WTC11 (cell line): ENCODE data around the gene PWP2. TPM values are rescaled to one million over a fixed set of nuclear protein-coding genes. Genes with fewer than 3 reads are reported as not detected.
"Not testable (repeated sequence)": the region's sequence is repeated elsewhere in the genome, so short reads cannot be mapped to it uniquely, and the experiment has no call there.

Experiments used
- ATAC-seq: fragments of 200-7000 bp; cut with Tn5 transposase; 2 replicates; pipeline ENCODE4 v1.10.0; 2021; ENCODE audit warnings: mild to moderate bottlenecking, moderate library complexity
- CTCF ChIA-PET: fragments of 300-600 bp; sonication (Branson Sonifier 250); formaldehyde crosslinking; loops from one replicate; lab custom pipeline; 2021; ENCODE audit warnings: antibody characterized with exemption; lab: Charles Lee
- POLR2A ChIA-PET: fragments of 350-600 bp; sonication (Branson Sonifier 250); formaldehyde crosslinking; loops from one replicate; lab custom pipeline; 2021; ENCODE audit warnings: antibody characterized with exemption; lab: Charles Lee
- DNase-seq: peaks from one replicate; pipeline ENCODE4 v3.0.0; 2021; ENCODE audit warnings: low spot score
- H3K27ac Mint-ChIP-seq: 2 replicates; pipeline ENCODE4 v1.8.0; 2021; ENCODE audit warnings: mixed read lengths
- H3K27me3 Mint-ChIP-seq: 2 replicates; pipeline ENCODE4 v1.8.0; 2021; ENCODE audit warnings: low read depth, mild to moderate bottlenecking, moderate library complexity, mixed read lengths
- H3K36me3 Mint-ChIP-seq: 2 replicates; pipeline ENCODE4 v1.8.0; 2021; ENCODE audit warnings: mixed read lengths
- H3K4me1 Mint-ChIP-seq: 2 replicates; pipeline ENCODE4 v1.8.0; 2022; ENCODE audit warnings: mixed read lengths
- H3K4me3 Mint-ChIP-seq: 2 replicates; pipeline ENCODE4 v1.8.0; 2021; ENCODE audit warnings: mild to moderate bottlenecking, moderate library complexity, mixed read lengths
- H3K9me3 Mint-ChIP-seq: 2 replicates; pipeline ENCODE4 v1.8.0; 2021; ENCODE audit warnings: mixed read lengths
- total RNA-seq: library from RNA; stranded (reverse); gene quantifications from 3 replicates; pipeline ENCODE4 v1.2.3, GENCODE V29; 2021

The PWP2 gene
- total RNA-seq, 1 experiment from 2014 or later, result 41.6 TPM

DNA sequence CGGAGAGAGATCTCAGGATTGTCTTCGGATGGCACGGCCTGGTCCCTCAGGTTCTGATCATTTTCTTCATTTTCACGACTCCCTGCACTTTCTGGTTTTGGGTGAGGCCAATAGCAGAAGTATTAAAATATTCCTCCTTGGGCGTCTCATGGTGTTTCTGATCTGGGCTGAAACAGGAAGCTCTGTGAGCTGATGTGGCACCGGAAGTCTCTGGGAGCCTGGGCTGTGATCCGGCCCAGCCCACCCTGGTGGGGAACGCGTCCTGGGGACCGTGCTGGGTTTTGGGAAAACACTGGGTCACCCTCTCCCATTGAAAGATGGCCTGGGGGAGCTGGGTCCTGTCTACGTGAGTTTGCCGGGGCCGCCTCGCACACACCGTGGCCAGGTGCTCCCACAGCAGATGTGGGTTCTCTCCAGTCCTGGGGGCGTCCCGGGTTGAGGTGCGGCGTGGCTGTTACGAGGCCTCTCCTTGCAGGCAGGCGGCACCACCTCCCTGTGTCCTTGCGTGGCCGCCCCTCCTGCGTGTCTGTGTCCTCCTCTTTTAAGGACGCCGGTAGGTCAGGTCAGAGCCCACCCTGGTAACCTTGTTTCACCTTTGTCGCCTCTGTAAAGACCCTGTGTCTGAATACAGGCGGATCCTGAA lies 50.4 kb downstream of the PWP2 start:
- H3K36me3 Mint-ChIP-seq, H3K27ac Mint-ChIP-seq, H3K27me3 Mint-ChIP-seq, CTCF ChIA-PET, H3K4me3 Mint-ChIP-seq, POLR2A ChIA-PET, DNase-seq, H3K9me3 Mint-ChIP-seq, H3K4me1 Mint-ChIP-seq, ATAC-seq: not testable (repeated sequence)

DNA sequence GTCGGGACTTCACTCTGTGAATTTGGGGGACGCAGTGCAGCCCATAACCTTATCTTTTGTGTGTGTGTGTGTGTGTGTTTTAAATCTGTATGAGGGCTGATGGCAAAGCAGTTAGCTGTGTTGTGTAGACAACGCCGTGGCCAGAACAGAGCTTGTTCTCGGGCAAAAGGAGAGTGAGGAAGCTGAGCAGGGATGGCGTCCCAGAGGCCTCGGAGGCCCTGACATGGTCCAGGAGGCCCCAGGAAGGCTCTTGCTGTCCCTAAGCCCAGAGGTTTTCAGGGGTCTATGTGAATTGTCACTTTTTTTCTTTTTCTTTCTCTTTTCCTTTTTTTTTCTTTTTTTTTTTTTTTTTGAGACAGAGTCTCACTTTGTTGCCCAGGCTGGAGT lies 50.9 kb downstream of the PWP2 start:
- POLR2A ChIA-PET, H3K4me1 Mint-ChIP-seq, H3K27me3 Mint-ChIP-seq, H3K36me3 Mint-ChIP-seq, ATAC-seq, H3K4me3 Mint-ChIP-seq, H3K27ac Mint-ChIP-seq, H3K9me3 Mint-ChIP-seq, DNase-seq, CTCF ChIA-PET: not testable (repeated sequence)

DNA sequence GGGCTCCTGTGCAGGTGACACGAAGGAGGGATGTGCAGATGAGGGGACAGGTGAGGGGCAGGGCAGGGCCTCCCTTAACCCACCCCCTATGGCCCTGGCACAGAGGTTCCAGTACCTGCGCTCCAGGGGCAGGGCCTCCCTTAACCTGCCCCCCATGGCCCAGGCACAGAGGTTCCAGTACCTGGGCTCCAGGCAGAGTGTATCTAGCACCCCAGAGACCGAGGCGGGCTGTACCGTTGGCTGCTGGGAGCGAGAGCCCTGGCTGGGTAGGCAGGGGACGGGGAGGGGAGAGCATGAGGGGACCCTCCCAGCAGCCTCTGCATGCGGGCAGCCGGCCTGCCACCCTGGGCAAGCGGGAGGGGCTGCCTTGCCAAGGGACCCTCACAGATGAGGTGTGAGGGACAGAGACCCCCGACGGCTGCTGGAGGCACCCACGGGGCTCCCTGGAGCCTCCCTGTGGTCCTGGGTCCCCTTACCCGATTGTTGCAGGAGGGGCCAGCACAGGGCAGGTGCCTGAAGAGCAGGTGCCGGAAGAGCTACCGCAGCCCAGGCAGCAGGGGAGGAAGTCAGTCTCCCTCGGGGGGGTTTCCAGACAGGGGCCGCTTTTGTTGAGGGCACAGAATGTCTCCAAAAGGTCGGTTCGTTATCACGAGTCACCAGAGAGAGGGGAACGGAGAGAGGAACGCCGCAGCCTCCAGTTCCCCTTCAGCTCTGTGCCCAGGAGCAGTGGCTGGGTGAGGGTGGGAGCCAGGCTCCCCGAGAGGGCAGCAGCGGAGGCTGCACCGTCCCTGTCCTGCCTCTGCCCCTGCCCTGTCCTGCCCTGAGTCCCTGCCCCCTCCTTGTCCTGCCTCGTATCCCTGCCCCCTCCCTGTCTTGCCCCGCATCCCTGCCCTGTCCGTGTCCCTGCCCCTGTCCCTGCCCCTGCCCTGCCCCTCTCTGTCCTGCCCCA lies 52.4 kb downstream of the PWP2 start:
- DNase-seq, H3K9me3 Mint-ChIP-seq, ATAC-seq, H3K36me3 Mint-ChIP-seq, CTCF ChIA-PET, H3K4me1 Mint-ChIP-seq, H3K4me3 Mint-ChIP-seq, H3K27ac Mint-ChIP-seq, POLR2A ChIA-PET, H3K27me3 Mint-ChIP-seq: not testable (repeated sequence)

DNA sequence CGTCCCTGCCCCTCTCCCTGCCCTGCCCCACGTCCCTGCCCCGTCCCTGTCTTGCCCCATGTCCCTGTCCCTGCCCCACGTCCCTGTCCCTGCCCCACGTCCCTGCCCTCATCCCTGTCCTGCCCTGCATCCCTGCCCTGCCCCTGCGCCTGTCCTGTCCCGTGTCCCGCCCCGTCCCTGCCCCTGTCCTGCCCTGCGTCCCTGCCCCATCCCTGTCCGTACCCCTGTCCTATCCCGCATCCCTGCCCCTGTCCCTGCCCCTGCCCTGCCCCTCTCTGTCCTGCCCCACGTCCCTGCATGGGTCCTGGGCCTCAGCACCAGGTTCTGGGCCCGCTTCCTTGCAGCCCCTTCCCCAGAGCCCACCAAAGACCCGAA lies 53.1 kb downstream of the PWP2 start:
- POLR2A ChIA-PET, H3K27ac Mint-ChIP-seq, H3K4me1 Mint-ChIP-seq, ATAC-seq, H3K36me3 Mint-ChIP-seq, H3K9me3 Mint-ChIP-seq, DNase-seq, H3K4me3 Mint-ChIP-seq, CTCF ChIA-PET, H3K27me3 Mint-ChIP-seq: not testable (repeated sequence)

DNA sequence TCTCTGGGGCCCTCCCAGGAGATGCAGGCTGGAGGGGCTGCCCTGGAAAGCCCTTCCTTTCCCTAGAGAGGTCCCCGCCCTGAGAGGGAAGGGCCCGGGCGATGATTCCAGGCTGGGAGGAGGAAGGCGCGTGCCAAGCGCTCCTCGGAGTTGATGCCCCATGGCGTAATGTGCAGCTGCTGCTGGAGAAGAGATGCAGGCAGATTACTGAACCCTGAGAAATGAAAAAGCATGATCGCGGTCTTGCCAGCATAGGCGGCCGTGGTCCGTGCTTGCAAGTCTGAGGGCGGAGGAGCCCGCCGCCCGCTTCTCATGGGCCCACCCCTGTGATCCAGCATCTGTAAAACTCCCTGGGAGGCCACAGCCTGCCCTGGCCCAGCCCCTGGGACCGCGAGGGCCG lies 53.6 kb downstream of the PWP2 start:
- CTCF ChIA-PET, H3K36me3 Mint-ChIP-seq, POLR2A ChIA-PET, H3K4me1 Mint-ChIP-seq, H3K27ac Mint-ChIP-seq, H3K4me3 Mint-ChIP-seq, H3K9me3 Mint-ChIP-seq, DNase-seq, H3K27me3 Mint-ChIP-seq, ATAC-seq: not testable (repeated sequence)

DNA sequence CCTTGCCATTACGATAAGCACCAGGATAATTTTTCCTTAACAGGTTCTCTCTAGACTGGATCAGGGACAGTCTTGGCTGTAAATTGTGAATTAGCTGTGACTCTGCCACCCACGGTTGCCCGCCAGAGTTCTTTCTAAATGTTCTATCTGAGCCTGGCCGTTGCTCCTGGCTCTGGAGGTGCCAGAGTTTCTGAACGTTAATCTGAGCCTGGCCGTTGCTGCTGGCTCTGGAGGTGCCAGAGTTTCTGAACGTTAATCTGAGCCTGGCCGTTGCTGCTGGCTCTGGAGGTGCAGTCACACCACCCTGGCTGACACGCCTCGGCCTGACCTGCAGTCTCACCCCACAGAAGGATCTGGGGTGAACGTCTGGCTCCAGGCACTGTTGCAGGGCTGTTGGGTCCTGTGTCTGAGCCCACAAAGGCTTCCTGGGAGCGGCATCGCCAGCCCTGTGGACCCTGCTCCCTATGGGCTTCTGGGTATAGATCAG lies 56.0 kb downstream of the PWP2 start:
- CTCF ChIA-PET, H3K27ac Mint-ChIP-seq, POLR2A ChIA-PET, ATAC-seq, H3K4me3 Mint-ChIP-seq, H3K4me1 Mint-ChIP-seq, H3K36me3 Mint-ChIP-seq, DNase-seq, H3K9me3 Mint-ChIP-seq, H3K27me3 Mint-ChIP-seq: not testable (repeated sequence)

DNA sequence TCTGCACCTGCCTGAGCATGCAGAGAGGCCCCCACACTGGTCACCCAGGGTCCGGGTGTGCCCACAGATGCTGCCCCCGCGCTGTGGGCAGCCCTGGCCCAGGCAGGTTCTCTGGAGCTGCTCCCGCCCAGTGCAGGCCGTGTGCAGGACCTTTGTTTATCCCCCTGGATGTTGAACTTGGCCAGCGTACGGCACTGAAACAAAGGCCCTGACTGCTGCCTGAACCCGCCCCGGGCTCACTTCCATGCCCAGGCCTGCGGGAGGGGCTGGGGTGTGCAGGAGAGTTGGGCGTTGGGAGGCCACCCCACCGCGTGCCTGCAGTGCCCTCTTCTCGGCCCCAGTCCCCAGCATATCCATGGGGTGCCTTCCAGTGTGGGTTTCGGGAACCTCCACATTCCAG lies 58.7 kb downstream of the PWP2 start:
- DNase-seq, H3K4me3 Mint-ChIP-seq, ATAC-seq, CTCF ChIA-PET, POLR2A ChIA-PET, H3K9me3 Mint-ChIP-seq, H3K27ac Mint-ChIP-seq, H3K36me3 Mint-ChIP-seq, H3K4me1 Mint-ChIP-seq, H3K27me3 Mint-ChIP-seq: not testable (repeated sequence)

DNA sequence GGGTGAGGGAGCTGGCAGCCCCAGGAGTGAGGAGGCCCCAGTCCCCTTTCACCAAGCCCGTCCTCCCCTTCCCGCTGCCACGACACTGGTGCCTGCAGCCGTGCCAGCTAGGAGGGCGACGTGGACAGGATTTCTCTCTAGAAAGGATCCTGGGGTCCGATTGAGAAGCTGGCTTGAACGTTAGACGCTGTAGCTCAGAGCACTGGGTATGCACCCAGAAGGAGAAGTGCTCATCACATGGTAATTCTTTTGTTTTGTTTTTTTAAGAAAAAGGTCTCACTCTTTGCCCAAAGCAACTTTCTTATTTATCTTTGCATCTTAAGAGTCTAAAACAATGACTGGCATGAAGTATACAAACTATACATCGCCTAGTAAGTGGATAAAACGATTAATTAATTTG lies 60.3 kb downstream of the PWP2 start:
- H3K4me1 Mint-ChIP-seq, H3K27me3 Mint-ChIP-seq, H3K4me3 Mint-ChIP-seq, DNase-seq, H3K9me3 Mint-ChIP-seq, H3K36me3 Mint-ChIP-seq, CTCF ChIA-PET, ATAC-seq, H3K27ac Mint-ChIP-seq, POLR2A ChIA-PET: not testable (repeated sequence)

DNA sequence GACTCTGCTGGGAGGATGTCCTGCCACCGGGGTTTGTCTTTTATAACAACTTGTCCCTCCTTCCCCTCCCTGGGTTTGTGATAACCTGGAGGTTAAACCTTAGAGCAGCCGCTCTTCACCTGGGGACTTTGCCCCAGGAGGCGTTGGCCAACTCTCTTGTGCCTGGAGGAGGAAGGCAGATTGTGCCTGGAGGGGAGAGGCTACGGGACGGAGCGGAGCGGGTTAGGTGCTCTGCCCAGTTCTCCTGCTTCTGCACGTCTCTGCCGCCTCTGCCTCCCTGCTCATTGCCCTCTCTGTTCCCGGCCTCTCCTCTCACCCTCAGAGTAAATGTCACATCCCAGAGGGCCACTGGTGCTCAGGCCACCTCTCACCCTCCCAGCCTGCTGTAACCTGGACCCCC lies 63.1 kb downstream of the PWP2 start:
- H3K4me1 Mint-ChIP-seq, ATAC-seq, POLR2A ChIA-PET, DNase-seq, H3K27me3 Mint-ChIP-seq, H3K27ac Mint-ChIP-seq, CTCF ChIA-PET, H3K4me3 Mint-ChIP-seq, H3K36me3 Mint-ChIP-seq, H3K9me3 Mint-ChIP-seq: not testable (repeated sequence)

DNA sequence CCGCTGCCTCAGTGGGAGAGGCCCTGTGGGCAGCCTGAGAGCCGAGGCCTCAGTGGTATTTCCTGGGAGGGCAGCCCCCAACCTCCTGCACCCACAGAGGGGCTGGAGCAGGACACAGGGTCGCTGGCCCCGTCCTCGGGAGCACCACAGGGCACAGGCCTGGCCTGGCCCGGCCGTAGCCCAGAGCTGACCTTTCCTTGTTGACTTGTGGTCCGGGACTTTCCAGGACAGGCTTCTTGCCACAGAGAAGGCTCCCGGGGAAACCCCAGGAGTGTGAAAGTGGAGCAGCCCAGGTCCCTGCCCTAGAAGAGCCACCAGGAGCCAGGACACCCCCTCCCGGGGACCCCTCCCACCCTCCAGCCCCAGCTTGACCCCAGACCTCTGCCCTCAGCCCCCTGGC lies 63.7 kb downstream of the PWP2 start:
- H3K4me1 Mint-ChIP-seq, H3K9me3 Mint-ChIP-seq, POLR2A ChIA-PET, CTCF ChIA-PET, ATAC-seq, H3K36me3 Mint-ChIP-seq, H3K27me3 Mint-ChIP-seq, DNase-seq, H3K4me3 Mint-ChIP-seq, H3K27ac Mint-ChIP-seq: not testable (repeated sequence)

DNA sequence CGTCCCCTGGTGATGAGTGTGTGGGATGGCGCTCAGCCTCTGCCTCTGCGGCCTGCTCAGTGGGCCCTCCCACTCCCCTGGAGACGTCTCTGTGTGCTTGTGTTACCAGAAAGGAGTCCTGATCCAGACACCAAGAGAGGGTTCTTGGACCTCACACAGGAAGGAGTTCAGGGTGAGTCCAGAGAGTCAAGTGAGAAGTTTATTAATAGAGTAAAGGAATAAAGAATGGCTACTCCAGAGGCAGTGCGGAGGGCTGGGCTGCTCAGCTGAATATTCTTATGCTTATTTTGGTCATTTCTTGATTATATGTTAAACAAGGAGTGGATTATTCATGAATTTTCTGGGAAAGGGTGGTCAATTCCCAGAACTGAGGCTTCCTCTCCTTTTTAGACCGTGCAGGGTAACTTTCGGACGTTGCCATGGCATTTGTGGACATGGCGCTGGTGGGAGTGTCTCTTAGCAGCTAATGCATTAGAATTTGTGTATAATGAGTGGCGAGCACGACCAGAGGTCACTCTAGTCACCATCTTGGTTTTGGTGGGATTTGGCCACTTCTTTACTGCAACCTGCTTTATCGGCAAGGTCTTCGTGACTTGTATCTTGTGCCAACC lies 64.9 kb downstream of the PWP2 start:
- not testable (repeated sequence) for ATAC-seq

DNA sequence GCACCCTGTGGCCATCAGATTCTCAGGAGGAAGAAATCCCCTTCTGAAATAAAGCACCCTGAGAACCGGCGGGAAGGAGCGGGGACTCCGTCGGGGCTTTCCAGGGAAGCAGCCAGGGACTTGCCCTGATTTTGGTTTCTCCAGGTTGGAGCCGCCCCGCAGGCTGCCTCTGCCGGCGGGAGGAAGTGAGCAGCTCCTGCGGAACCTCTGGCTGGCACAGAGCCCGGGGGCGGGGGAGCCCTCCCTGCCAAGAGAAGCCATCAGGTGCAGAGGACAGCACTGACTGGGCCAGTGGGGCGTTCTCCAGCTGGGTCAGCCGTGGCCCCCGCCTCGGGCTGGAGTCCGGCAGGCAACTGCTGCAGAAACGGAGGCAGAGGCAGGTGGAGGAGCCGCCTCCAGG lies 65.5 kb downstream of the PWP2 start:
- H3K9me3 Mint-ChIP-seq, ATAC-seq, POLR2A ChIA-PET, H3K36me3 Mint-ChIP-seq, H3K4me1 Mint-ChIP-seq, DNase-seq, H3K27ac Mint-ChIP-seq, H3K4me3 Mint-ChIP-seq, CTCF ChIA-PET, H3K27me3 Mint-ChIP-seq: not testable (repeated sequence)

More for the DNA sequence above, 64.9 kb downstream of the PWP2 start:
- H3K4me3 Mint-ChIP-seq, H3K4me1 Mint-ChIP-seq, CTCF ChIA-PET, POLR2A ChIA-PET, H3K27me3 Mint-ChIP-seq, H3K9me3 Mint-ChIP-seq, DNase-seq, H3K27ac Mint-ChIP-seq, H3K36me3 Mint-ChIP-seq: not testable (repeated sequence)
